Measurements from ENCODE around the gene SYTL1.

DNA sequence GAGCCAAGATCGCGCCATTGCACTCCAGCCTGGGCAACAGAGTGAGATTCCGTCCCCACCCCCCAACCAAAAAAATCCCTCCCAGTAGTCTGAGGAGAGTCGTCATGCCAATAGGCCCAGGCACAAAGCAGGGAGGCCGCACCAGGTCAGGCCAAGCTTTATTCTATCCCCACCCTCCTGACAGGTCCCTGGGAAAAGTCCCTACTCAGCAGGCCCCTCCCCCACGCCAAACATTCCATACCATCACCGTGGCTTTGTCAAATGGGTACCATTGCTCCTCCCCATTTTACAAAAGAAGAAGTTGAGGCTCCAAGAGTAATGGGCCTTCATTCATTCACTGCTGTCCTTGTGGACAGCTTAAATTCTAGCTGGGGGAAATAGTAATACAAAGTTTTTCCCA lies 55.9 kb downstream of the SYTL1 start:
- TF ChIP-seq CTCF (IDR thresholded peaks at IDR 0.05) (no peak), POLR2A (IDR thresholded peaks at IDR 0.05) (no peak)
